GM23248 (cell line): ENCODE measurements around the gene ULK4. TPM values are rescaled to one million over a fixed set of nuclear protein-coding genes. Genes with fewer than 3 reads are reported as not detected.

Source experiments
- DNase-seq: peaks from one replicate; pipeline ENCODE4 v3.0.0-alpha.2; 2015
- H2AFZ ChIP-seq: fragments of 200-600 bp; sonication (generic); 2 replicates; pipeline ENCODE4 v1.6.1; 2016; ENCODE audit warnings: antibody characterized with exemption
- H3F3A ChIP-seq: fragments of 200-600 bp; sonication (generic); 2 replicates; pipeline ENCODE4 v1.6.1; 2016; ENCODE audit warnings: mild to moderate bottlenecking, antibody characterized with exemption, mixed run types; ENCODE audit not compliant: insufficient read depth
- H3K27ac ChIP-seq: fragments of 200-600 bp; sonication (generic); 2 replicates; pipeline ENCODE4 v1.5.1; 2016; ENCODE audit warnings: mild to moderate bottlenecking
- H3K27me3 ChIP-seq: fragments of 200-600 bp; sonication (generic); replicated peaks from 2 replicates; pipeline ENCODE4 v1.6.1; 2016; ENCODE audit warnings: mild to moderate bottlenecking; ENCODE audit not compliant: insufficient read depth
- H3K36me3 ChIP-seq: fragments of 200-600 bp; sonication (generic); 2 replicates; pipeline ENCODE4 v1.6.1; 2016; ENCODE audit warnings: low read depth, mild to moderate bottlenecking
- H3K4me1 ChIP-seq: fragments of 200-600 bp; sonication (generic); 2 replicates; pipeline ENCODE4 v1.6.1; 2016; ENCODE audit warnings: mild to moderate bottlenecking; ENCODE audit not compliant: insufficient read depth
- H3K4me2 ChIP-seq: fragments of 200-600 bp; sonication (generic); one replicate; pipeline ENCODE4 v1.6.1; 2016; ENCODE audit warnings: mild to moderate bottlenecking; ENCODE audit not compliant: unreplicated experiment
- H3K4me3 ChIP-seq: fragments of 200-600 bp; sonication (generic); 2 replicates; pipeline ENCODE4 v1.5.1; 2016; ENCODE audit warnings: mild to moderate bottlenecking
- H3K79me2 ChIP-seq: fragments of 200-600 bp; sonication (generic); 2 replicates; pipeline ENCODE4 v1.6.1; 2016; ENCODE audit warnings: mild to moderate bottlenecking; ENCODE audit not compliant: insufficient read depth
- H3K9ac ChIP-seq: fragments of 200-600 bp; sonication (generic); 2 replicates; pipeline ENCODE4 v1.6.1; 2016; ENCODE audit warnings: mild to moderate bottlenecking
- H3K9me2 ChIP-seq: fragments of 200-600 bp; sonication (generic); 2 replicates; pipeline ENCODE4 v1.6.1; 2016; ENCODE audit warnings: mixed run types, mild to moderate bottlenecking, moderate library complexity; ENCODE audit not compliant: insufficient read depth
- H3K9me3 ChIP-seq: fragments of 200-600 bp; sonication (generic); one replicate; pipeline ENCODE4 v1.6.1; 2017; ENCODE audit warnings: low read depth
- H4K20me1 ChIP-seq: fragments of 200-600 bp; sonication (generic); 2 replicates; pipeline ENCODE4 v1.6.0; 2016; ENCODE audit not compliant: insufficient read depth
- EZH2 ChIP-seq: fragments of 200-600 bp; sonication (generic); IDR thresholded peaks from 2 replicates; pipeline ENCODE4 v1.6.1; 2018; ENCODE audit warnings: antibody characterized with exemption, mild to moderate bottlenecking; ENCODE audit not compliant: insufficient read depth, poor library complexity, severe bottlenecking
- EZH2phosphoT487 ChIP-seq: fragments of 200-600 bp; sonication (generic); IDR thresholded peaks from 2 replicates; pipeline ENCODE4 v1.6.1; 2018; ENCODE audit warnings: antibody characterized with exemption, moderate library complexity, mild to moderate bottlenecking, low read depth; ENCODE audit not compliant: insufficient read depth
- WGBS, 2 experiments: methylation state at CpG; one replicate each; pipeline ENCODE4 v1.1.6; 2015 to 2017; ENCODE audit warnings: low lambda C conversion rate in 2 of 2, low coverage in 1 of 2; ENCODE audit errors: missing lambda C conversion rate in 2 of 2; 5-methylcytosine and 5-hydroxymethylcytosine counted together
- in situ Hi-C: fragments of 300-500 bp; cut with MboI; formaldehyde crosslinking; loops from 2 replicates; pipeline ENCODE4 v1.15.0; 2020
- polyA plus RNA-seq: library from polyadenylated mRNA; unstranded; fragments of >200 nt; fragmentation: Nextera tagmentation; extraction: Ambion mirVana; gene quantifications from 2 replicates; pipeline ENCODE4 v1.2.1, GENCODE V29; 2016
- total RNA-seq: library from RNA; depleted of rRNA; stranded (reverse); fragments of >200 nt; shearing (Covaris generic); gene quantifications from 2 replicates; pipeline ENCODE4 v1.2.3, GENCODE V29; 2014; rRNA removed

ULK4 gene
- total RNA-seq (7.1 and 20.3 TPM in 2 replicates), polyA plus RNA-seq (3.5 and 3.6 TPM in 2 replicates)

DNA sequence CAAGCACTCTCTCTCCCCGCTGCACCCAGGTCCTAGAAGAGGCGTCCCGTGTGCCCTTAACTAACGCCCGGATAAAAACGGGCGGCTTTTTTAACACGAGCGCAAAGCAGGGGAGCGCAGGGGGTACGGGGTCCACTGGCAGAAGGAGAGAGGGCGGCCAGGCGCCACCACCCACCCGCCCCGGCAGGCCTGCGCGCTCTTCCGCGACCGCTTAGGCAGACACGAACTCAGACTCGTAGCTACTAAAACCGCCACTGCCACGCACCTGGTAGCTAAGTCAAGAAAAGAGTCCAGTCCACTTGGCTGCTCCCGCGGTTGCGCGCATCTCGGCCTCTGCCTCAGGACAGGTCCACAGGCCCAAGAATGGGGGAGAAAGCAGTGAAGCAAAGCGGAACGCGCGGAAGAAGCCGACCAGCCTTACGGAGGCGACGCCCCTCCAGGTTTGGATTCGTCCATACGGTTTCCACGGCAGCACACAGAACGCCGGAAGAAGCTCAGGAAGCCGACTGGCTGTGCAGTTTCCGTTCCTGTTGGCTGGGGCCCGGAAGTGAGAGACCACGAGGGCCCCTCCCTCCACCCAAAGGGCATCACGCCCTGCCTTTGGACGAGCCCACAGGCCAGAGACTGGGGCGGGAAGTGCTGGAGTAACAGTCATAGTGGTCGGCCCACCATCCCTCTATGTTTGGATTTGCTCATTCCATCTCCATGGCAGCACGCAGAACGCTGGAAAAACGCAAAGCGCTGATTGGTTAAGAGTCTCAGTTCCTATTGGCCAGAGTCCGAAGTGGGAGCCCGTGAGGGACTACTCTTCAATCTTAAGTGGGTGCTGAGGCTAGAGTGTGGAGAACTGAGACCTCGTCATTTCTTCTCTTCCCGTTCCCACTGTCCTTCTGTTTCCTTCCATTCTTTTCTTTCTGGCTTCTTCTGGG lies at the start of gene ULK4:
Gene ULK4, minus strand, starts transcription at position 353 of the 929 bp plus-strand sequence. CDS start 7,344 bp downstream, outside the sequence.
- Histone ChIP-seq H3K9me3 (no peaks in the 10 kb centered on the region), H3K36me3 (no peaks in the 10 kb centered on the region), H3K79me2 (peaks cover 40% of the 10 kb centered on the region), H3K27me3 (no peaks in the 10 kb centered on the region), H3K4me2 (peak within 1 kb of the TSS; percentile 91), H3K4me1 (peaks cover 8% of the 10 kb centered on the region; the same call in 1 of the 2 replicates), H3F3A (peaks cover 8% of the 10 kb centered on the region; the same call in 1 of the 2 replicates), H3K27ac (peak within 1 kb of the TSS; percentile 90), H3K9ac (peak within 1 kb of the TSS; percentile 92), H4K20me1 (no peaks in the 10 kb centered on the region), H3K9me2 (no peaks in the 10 kb centered on the region), H3K4me3 (peak within 1 kb of the TSS; percentile 76), H2AFZ (peak within 1 kb of the TSS; percentile 93)
- 1% methylated on average over 56 to 58 of the region's 58 CpGs for WGBS, 2 experiments
- TF ChIP-seq EZH2 = no peak
- TF ChIP-seq EZH2phosphoT487 = no peak
- peak; percentile 100 for DNase-seq
- in situ Hi-C loops = no loop called here

DNA sequence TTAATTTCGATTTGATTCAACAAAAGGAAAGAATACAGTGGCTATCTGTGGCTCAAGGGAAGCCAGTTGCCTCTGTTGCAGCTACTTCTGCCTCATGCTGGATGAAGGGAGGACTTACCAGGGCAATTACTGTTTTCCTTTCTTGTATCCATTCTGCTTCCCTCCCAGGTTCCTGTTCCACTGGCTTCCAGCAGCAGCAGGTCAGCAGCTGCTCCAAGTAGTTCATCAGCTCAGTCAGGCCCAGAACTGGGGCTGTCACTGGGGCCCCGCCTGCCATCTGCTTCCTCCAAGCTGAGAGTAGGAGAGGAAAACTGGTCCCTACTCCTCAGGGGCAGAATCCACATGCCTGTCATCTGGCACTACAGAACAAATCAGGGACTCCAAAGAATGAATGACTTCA lies 48.6 kb upstream of the ULK4 start:
- H2AFZ ChIP-seq = no peak overlapping the region
- no peak overlapping the region for H3K4me3 ChIP-seq
- H3K4me1 ChIP-seq = peaks cover 3% of the 10 kb centered on the region; the same call in 1 of the 2 replicates
- H3K36me3 ChIP-seq = no peaks in the 10 kb centered on the region
- peaks cover 17% of the 10 kb centered on the region for H3K79me2 ChIP-seq
- 74 to 84% methylated on average over 2 of the region's 2 CpGs for WGBS, 2 experiments
- no peaks in the 10 kb centered on the region for H3K9me3 ChIP-seq
- no peak overlapping the region for H3K4me2 ChIP-seq
- H3K9ac ChIP-seq = no peak overlapping the region
- in situ Hi-C loops = no loop called here
- no peaks in the 10 kb centered on the region for H3K9me2 ChIP-seq
- TF ChIP-seq EZH2 (no peak), EZH2phosphoT487 (no peak)
- peaks cover 19% of the 10 kb centered on the region for H3F3A ChIP-seq
- no peak overlapping the region for H3K27ac ChIP-seq
- no peaks in the 10 kb centered on the region for H4K20me1 ChIP-seq
- no peak for DNase-seq
- no peaks in the 10 kb centered on the region for H3K27me3 ChIP-seq

DNA sequence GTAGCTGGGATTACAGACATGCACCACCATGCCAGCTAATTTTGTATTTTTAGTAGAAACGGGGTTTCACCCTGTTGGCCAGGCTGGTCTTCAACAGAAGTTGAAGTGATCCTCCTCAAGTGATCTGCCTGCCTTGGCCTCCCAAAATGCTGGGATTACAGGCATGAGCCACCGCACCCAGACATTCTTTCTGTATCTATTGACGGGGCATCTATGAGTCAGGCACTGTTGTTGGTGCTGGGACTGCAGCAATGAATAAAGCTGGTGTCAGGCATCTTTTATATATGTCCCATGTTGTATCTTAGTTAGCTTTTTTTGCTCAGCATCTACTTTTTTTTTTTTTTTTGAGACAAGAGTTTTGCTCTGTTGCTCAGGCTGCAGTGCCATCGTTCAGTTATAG lies 47.6 kb upstream of the ULK4 start:
- Histone ChIP-seq H3K4me3 (no peak overlapping the region), H3F3A (peaks cover 13% of the 10 kb centered on the region), H3K27ac (no peak overlapping the region), H3K9ac (no peak overlapping the region), H3K36me3 (no peaks in the 10 kb centered on the region), H4K20me1 (no peaks in the 10 kb centered on the region), H3K9me2 (no peaks in the 10 kb centered on the region), H3K27me3 (no peaks in the 10 kb centered on the region), H3K4me2 (no peak overlapping the region), H3K4me1 (no peaks in the 10 kb centered on the region), H2AFZ (no peak overlapping the region), H3K79me2 (peaks cover 6% of the 10 kb centered on the region), H3K9me3 (no peaks in the 10 kb centered on the region)
- no peak for DNase-seq
- in situ Hi-C loops = no loop called here
- no peak for TF ChIP-seq EZH2
- no peak for TF ChIP-seq EZH2phosphoT487
- 80 to 92% methylated on average over 4 of the region's 4 CpGs for WGBS, 2 experiments

DNA sequence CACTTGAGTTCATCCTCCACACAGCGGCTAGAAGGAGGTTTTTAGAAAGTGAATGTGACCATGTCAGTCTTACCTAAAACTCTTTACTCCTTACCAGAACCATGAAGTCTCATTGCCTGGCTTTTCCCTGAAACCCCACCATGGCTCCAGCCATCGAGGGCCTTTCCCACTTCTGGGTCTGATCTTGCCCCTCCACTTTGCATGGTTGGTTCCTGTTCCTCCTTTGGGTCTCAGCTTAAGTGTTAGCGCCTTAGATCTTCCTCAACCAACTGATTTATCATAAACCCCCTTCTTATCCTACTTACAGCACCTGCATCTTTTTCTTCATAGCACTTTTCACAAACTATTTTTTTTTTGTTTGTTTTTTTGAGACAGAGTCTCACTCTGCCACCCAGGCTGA lies 45.9 kb upstream of the ULK4 start:
- 82 to 84% methylated on average over 3 of the region's 3 CpGs for WGBS, 2 experiments
- in situ Hi-C loops = no loop called here
- H3K4me1 ChIP-seq = no peaks in the 10 kb centered on the region

More for the DNA sequence above, 45.9 kb upstream of the ULK4 start:
- H3K4me2 ChIP-seq = no peak overlapping the region
- H2AFZ ChIP-seq = no peak overlapping the region
- H4K20me1 ChIP-seq = no peaks in the 10 kb centered on the region
- no peak overlapping the region for H3K9ac ChIP-seq
- no peaks in the 10 kb centered on the region for H3K27me3 ChIP-seq
- TF ChIP-seq EZH2phosphoT487 (no peak), EZH2 (no peak)
- peaks cover 10% of the 10 kb centered on the region for H3F3A ChIP-seq
- no peak overlapping the region for H3K27ac ChIP-seq
- H3K79me2 ChIP-seq = no peaks in the 10 kb centered on the region
- H3K9me3 ChIP-seq = no peaks in the 10 kb centered on the region
- H3K9me2 ChIP-seq = no peaks in the 10 kb centered on the region
- H3K4me3 ChIP-seq = no peak overlapping the region
- no peak for DNase-seq
- no peaks in the 10 kb centered on the region for H3K36me3 ChIP-seq
